KOPT-K1 (cell line): ENCODE results near the gene CIAO2A.

ENCODE experiments used
- H3K27ac ChIP-seq: fragments of 200-600 bp; sonication (generic); 2 replicates; pipeline ENCODE4 v1.5.1; 2016; ENCODE audit warnings: antibody characterized with exemption, mild to moderate bottlenecking, low read depth, low read length; ENCODE audit not compliant: poor library complexity, severe bottlenecking
- H3K36me3 ChIP-seq: fragments of 200-600 bp; sonication (generic); 2 replicates; pipeline ENCODE4 v1.5.1; 2017; ENCODE audit warnings: antibody characterized with exemption, mild to moderate bottlenecking, low read length, moderate library complexity; ENCODE audit not compliant: insufficient read depth
- H3K9me3 ChIP-seq: fragments of 200-600 bp; sonication (generic); 2 replicates; pipeline ENCODE4 v1.5.1; 2017; ENCODE audit warnings: antibody characterized with exemption, low read length, mild to moderate bottlenecking; ENCODE audit not compliant: insufficient read depth, poor library complexity, severe bottlenecking

Gene CIAO2A

DNA sequence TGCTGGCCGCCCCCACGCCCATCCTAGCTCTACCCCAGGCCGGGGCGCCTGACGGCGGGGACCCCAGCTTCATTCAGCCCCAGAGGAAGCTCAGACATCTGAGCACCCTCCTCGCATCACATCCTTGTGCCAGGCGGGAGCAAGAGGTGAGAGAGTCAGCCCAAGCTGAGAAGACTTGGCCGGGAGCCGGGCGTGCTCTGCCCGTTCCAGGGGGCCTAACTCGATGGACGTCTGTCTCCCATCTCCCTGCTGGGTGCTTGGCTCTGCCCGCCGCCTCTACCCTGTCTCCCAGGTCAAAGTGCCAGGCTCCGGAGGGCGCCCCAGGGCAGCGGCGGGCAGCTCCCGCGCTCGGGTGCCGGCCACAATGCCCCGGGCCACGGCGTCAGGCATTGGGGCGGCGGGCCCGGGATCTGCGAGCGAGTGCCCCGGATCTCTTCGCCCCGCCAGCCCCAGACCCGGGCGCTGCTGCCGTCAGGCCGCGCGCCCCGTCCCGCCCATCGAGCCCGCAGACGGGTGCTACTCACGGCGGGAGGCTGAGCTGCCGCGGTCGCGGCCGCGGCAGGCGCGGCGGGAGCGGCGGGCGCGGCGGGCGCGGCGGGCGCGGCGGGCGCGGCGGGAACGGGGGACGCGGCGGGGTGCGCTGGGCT, 47.7 kb downstream of the CIAO2A start:
- H3K27ac ChIP-seq = no peak overlapping the region
- H3K36me3 ChIP-seq = no peaks in the 10 kb centered on the region
- H3K9me3 ChIP-seq = no peaks in the 10 kb centered on the region

DNA sequence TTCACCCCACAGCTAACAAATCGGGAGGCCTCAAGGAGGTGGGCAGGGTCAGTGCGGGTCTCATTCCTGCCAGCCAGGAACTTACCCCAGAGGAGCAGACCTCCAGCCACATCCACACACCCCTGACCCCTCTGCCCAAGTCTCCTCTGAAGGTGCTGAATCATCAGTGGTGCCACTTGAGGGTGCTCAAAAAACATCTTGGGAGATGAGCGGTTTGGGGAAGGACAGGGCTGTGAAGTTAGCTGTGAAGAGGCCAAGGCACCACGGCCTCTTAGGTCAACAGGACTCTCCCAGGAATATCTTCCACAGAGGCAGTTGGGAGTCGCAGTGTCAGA, 48.6 kb downstream of the CIAO2A start:
- H3K36me3 ChIP-seq = no peaks in the 10 kb centered on the region
- H3K9me3 ChIP-seq = no peaks in the 10 kb centered on the region
- no peak overlapping the region for H3K27ac ChIP-seq

GRCh38 chr15:64044300-64045100, 49.1 kb downstream of the CIAO2A start:
- Histone ChIP-seq H3K27ac (no peak overlapping the region), H3K9me3 (no peaks in the 10 kb centered on the region), H3K36me3 (no peaks in the 10 kb centered on the region)

DNA sequence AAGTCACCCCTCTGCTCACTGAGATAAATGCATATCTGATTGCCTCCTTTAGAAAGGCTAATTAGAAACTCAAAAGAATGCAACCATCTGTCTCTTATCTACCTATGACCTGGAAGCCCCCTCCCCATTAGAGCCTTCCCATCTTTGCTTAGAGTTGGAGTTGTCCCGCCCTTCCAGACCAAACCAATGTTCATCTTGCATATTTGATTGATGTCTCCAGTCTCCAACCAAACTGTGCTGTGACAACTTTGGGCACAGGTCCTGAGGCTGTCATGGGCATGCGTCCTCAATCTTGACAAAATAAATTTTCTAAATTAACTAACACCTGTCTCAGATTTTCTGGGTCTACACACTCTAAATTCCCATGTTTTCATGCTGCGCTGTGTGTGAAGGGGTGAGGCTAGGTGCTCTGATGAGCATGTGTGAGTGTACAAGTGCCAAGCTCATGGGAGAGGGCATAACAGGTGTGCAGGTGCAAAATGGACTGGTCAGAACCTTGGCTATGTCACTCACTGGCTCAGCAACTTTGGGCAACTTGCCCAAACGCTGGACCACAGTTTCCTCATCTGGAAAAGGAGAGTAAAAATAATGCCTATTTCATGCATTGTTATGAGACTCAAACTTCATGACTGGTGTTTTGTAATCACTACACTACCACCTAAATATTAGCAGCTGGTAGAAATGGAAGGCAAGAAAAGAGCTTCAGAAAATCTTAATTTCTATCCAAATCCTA, 54.6 kb downstream of the CIAO2A start:
- Histone ChIP-seq H3K36me3 (no peaks in the 10 kb centered on the region), H3K27ac (no peak overlapping the region), H3K9me3 (no peaks in the 10 kb centered on the region)

DNA sequence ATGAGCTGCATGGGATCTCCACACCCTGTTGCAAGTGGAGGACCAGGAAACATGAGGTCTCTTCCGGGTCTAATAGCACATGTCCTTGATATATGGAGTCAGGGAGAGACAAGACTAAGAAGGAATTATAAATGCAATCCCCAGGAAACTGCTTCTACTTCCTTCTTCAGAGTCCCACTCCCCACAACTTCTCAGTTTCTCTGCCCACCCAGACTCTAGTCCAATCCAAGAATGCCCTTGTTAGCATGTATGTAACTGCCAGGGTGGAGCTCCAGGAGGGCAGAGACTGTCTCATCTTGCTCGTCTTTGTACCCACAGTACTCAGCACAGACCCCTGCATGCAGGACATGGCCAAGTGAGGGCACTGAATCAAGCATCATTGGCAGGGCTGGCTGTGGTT, 55.7 kb downstream of the CIAO2A start:
- Histone ChIP-seq H3K27ac (no peak overlapping the region), H3K36me3 (no peaks in the 10 kb centered on the region), H3K9me3 (no peaks in the 10 kb centered on the region)

- H3K36me3 ChIP-seq = no peaks in the 10 kb centered on the region
- H3K9me3 ChIP-seq = no peaks in the 10 kb centered on the region
- H3K27ac ChIP-seq = no peak overlapping the region
These were observed 56.5 kb downstream of the CIAO2A start for GRCh38 chr15:64037116-64037515.

- Histone ChIP-seq H3K9me3 (no peaks in the 10 kb centered on the region), H3K27ac (no peak overlapping the region), H3K36me3 (no peaks in the 10 kb centered on the region)
These were observed 58.1 kb downstream of the CIAO2A start for GRCh38 chr15:64035525-64035924.

DNA sequence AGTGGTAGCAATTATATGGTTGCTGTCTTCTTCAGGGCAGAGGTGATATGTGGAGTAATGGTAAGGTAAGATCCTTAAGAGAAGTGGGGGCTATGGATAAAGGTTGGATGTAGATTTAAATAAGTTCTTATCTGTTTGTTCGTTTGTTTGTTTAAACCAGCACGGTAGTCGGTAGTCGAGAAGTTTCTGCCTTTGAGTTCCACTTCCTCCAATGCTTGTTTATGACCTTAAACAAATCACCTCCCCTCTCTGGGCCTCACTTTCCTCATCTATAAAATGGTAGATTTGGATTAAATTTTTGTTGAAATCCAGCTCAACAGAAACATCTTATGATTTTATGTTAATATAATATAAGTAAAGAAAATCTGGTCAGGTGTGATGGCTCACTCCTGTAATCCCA, 59.1 kb downstream of the CIAO2A start:
- Histone ChIP-seq H3K27ac (no peak overlapping the region), H3K36me3 (no peaks in the 10 kb centered on the region), H3K9me3 (no peaks in the 10 kb centered on the region)

DNA sequence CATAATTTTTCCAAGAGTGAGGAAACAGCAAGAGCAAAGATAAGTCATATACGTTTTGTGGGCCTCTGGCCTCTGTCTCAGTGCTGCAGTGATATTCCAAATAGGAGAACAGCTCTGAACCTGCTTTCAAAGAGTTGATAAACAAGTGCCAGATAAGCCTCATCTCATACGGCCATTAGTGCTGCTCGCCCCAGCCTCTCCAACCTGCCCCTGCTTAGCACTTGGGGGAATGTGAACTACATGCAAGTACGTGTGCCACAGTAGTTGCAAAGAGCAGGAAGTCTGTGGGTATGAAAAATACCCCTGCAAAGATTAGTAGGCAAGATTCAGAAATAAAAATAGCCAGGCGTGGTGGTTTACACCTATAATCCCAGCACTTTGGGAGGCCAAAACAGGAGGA, 61.3 kb downstream of the CIAO2A start:
- Histone ChIP-seq H3K9me3 (no peaks in the 10 kb centered on the region), H3K36me3 (no peaks in the 10 kb centered on the region), H3K27ac (no peak overlapping the region)

GRCh38 chr15:64030123-64030522, 63.5 kb downstream of the CIAO2A start:
- Histone ChIP-seq H3K27ac (no peak overlapping the region), H3K9me3 (no peaks in the 10 kb centered on the region), H3K36me3 (no peaks in the 10 kb centered on the region)

- H3K36me3 ChIP-seq = no peaks in the 10 kb centered on the region
- no peak overlapping the region for H3K27ac ChIP-seq
- no peaks in the 10 kb centered on the region for H3K9me3 ChIP-seq
These were observed 64.0 kb downstream of the CIAO2A start for GRCh38 chr15:64029633-64030032.

DNA sequence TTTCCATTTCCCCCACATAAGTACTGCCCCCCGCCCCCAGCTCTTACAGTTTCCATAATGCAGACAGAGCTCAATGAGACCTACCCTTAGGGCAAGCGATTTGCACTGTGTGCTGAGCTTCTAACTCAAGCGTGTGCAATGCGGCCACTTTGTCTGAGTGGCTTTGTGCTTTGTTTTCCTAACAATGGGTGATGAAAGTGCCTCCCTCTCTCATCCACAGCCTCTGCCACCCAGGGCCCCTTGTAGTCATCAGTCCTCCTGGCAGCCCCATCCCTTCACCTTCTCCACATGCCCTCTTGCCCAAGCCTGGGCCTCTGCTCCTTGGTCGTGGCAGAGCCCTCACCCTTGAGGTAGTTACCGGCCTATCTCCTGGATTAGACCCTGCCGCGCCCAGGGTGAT, 64.5 kb downstream of the CIAO2A start:
- Histone ChIP-seq H3K36me3 (no peaks in the 10 kb centered on the region), H3K27ac (no peak overlapping the region), H3K9me3 (no peaks in the 10 kb centered on the region)

DNA sequence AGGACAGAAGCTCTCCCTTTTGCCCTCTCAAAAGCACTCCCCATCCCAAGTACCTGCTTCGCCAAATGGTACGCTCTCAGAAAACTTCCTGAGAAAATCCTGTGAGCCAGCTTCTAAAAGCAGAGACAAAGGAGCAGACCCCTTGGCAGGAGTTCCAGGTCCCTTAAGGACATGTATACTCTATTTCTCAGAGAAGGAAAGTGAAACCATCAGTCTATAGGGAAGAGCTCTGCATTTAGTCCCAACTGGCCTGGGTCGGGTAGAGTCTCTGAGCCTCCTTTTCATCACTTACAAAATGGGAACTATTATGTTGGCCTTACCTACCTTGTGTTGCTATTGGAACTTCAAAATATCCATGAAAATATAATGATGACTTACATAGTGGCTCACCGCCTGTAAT, 67.0 kb downstream of the CIAO2A start:
- H3K27ac ChIP-seq = no peak overlapping the region
- no peaks in the 10 kb centered on the region for H3K9me3 ChIP-seq
- H3K36me3 ChIP-seq = no peaks in the 10 kb centered on the region

- no peak overlapping the region for H3K27ac ChIP-seq
- H3K9me3 ChIP-seq = no peaks in the 10 kb centered on the region
- no peaks in the 10 kb centered on the region for H3K36me3 ChIP-seq
These were observed 69.2 kb downstream of the CIAO2A start for GRCh38 chr15:64024172-64025050.

- Histone ChIP-seq H3K27ac (no peak overlapping the region), H3K36me3 (no peaks in the 10 kb centered on the region), H3K9me3 (no peaks in the 10 kb centered on the region)
These were observed 70.4 kb downstream of the CIAO2A start for GRCh38 chr15:64023220-64023619.
